ENCODE measurements around the gene ZNF512B.
A peak's percentile ranks its signal among the peaks of the same experiment; 100 is the strongest.
"Not testable (repeated sequence)": the region's sequence is repeated elsewhere in the genome, so short reads cannot be mapped to it uniquely, and the experiment has no call there.

ZNF512B gene

GRCh38 chr20:63969838-63970713, at the start of gene ZNF512B:
Gene ZNF512B (minus strand): TSS chr20:63969930. CDS start chr20:63967950, 1,980 bp downstream.
- peak in 1 of 2 experiments; percentile 42 for DNase-seq (ENCODE audit: low read depth in 2 of 2)

DNA sequence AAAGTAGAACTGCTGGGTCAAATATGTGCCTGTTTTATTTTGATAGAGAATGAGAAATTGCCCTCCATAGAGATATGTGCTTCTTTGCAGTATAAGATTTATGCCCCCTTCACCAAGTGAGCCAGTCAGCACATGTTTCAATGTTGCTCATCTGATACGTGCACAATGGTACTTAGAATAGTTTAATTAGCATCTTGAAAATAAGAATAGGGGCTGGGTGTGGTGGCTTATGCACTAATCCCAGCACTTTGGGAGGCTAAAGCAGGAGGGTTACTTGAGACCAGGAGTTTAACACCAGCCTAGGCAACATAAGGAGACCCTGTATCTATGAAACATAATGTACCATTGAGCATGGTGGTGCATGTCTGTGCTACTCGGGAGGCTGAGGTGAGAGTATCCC, 45.9 kb upstream of the ZNF512B start:
- DNase-seq (ENCODE audit: low read depth in 2 of 2): no peak

DNA sequence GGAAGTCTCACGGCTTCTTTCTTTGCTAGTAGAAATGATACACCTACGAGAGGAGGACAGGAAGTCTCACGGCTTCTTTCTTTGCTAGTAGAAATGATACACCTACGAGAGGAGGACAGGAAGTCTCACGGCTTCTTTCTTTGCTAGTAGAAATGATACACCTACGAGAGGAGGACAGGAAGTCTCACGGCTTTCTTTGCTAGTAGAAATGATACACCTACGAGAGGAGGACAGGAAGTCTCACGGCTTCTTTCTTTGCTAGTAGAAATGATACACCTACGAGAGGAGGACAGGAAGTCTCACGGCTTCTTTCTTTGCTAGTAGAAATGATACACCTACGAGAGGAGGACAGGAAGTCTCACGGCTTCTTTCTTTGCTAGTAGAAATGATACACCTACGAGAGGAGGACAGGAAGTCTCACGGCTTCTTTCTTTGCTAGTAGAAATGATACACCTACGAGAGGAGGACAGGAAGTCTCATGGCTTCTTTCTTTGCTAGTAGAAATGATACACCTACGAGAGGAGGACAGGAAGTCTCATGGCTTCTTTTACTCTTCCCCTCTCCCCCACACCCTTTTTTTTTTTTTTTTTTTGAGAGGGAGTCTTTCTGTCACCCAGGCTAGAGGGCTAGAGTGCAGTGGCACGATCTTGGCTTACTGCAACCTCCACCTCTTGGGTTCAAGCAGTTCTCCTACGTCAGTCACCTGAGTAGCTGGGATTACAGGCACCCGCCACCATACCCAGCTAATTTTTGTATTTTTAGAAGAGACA, 42.8 kb upstream of the ZNF512B start:
- DNase-seq (ENCODE audit: low read depth in 2 of 2): not testable (repeated sequence)

GRCh38 chr20:64011366-64011779, 41.6 kb upstream of the ZNF512B start:
- DNase-seq (ENCODE audit: low read depth in 2 of 2): no peak

DNA sequence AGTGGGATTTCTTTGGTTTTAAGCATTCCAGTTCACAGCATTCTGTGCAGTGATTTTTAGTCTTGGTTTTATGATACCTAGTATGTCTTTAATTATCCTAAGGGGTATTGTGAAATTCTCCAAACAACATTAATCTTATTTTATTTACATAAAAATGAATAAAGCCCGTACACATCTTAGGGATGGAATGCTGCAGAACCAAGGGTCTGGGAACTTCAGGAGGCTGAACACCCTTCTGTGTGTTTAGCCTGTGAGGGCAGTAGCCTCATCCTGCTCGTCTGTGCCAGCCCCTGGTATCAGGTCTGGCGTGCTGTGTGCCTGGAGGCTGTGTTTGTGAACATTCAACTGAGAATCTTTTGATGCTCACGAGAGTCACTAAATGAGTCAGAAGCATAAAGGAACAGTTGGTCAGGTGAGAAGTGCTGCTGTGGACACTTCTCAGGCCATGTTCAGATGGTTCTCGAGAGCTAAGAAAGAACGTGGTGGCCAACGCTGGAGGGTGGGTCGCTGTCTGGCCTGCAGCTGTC, 41.0 kb upstream of the ZNF512B start:
- peak; percentile 45 to 60 for DNase-seq (ENCODE audit: low read depth in 2 of 2)

DNA sequence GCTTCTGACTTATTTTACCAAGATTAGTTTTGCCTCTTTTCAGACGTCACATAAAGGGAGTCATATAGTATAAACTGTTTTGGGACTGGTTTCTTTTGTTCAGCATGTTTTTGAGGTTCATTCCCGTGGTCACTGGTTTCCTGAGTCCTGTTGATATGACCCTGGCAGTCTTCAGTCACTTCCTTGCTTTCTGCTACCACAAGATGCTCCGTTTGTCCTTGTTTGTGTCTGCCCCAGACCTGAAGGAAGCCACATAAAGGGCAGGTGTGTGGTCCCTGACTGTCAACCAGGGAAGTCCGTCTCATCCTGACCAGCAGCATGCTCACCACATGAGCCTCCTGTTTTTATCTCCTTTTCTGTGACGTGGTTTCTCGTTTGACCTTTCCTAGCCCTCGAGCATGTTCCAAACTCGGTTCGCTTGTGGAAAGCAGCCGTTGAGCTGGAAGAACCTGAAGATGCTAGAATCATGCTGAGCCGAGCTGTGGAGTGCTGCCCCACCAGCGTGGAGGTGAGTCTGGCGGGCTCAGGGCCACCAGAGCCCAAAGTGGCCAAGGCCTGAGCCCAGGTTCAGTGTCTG, 40.2 kb upstream of the ZNF512B start:
- no peak for DNase-seq (ENCODE audit: low read depth in 2 of 2)

- no peak for DNase-seq (ENCODE audit: low read depth in 2 of 2)
Observed at GRCh38 chr20:64006902-64007301, 37.2 kb upstream of the ZNF512B start.

GRCh38 chr20:64006490-64006889, 36.8 kb upstream of the ZNF512B start:
- no peak for DNase-seq (ENCODE audit: low read depth in 2 of 2)

DNA sequence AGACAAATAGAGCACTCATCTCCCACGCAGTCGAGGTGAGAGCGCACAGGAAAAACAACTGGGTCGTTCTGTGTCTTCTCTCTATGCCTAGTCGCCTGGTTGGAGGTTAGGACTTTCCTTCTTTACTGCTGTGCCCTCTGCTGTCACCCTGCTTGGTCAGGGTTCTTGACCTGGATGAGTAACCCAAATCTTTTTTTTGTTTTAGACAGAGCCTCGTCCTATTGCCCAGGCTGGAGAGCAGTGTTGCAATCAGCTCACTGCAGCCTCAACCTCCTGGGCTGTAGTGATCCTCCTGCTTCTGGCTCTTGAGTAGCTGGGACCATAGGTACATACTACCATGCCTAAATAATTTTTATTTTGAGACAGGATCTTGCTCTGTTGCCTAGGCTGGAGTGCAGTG, 35.7 kb upstream of the ZNF512B start:
- DNase-seq (ENCODE audit: low read depth in 2 of 2): no peak

GRCh38 chr20:64003960-64004725, 34.4 kb upstream of the ZNF512B start:
- no peak for DNase-seq (ENCODE audit: low read depth in 2 of 2)

DNA sequence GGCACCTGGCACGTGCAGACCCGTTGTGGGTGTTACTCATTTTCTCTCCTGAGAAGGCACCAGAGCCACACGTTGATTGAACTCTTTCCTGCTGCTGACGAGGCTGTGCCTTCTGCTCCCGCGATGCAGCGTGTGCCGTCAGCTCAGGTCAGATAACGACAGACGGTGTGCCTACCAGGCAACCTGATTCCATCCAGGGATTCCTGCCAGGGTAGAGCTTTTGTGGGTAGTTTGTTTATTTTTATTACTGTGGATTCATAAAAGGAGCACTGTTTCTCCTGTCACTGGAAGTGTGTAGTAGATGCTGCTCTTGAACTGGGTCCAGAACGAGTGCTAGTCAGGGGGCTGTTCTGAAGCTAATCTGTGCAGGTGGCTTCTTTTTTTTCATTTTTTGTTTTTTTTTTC, 31.9 kb upstream of the ZNF512B start:
- no peak for DNase-seq (ENCODE audit: low read depth in 2 of 2)

DNA sequence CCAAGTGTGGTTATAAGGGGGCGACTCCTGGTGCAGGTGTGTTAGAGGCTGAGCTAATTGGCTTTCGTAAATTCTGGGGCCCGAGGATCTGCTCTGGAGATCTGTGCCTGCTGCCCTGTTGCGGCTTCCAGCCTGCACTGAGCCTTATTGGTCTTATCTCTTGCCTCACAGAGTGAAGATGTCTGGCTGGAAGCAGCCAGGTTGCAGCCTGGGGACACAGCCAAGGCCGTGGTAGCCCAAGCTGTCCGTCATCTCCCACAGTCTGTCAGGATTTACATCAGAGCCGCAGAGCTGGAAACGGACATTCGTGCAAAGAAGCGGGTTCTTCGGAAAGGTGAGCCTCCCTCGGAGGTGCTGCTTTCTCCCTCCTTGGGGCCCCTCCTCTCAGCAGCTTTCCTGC, 31.2 kb upstream of the ZNF512B start:
- no peak for DNase-seq (ENCODE audit: low read depth in 2 of 2)

DNA sequence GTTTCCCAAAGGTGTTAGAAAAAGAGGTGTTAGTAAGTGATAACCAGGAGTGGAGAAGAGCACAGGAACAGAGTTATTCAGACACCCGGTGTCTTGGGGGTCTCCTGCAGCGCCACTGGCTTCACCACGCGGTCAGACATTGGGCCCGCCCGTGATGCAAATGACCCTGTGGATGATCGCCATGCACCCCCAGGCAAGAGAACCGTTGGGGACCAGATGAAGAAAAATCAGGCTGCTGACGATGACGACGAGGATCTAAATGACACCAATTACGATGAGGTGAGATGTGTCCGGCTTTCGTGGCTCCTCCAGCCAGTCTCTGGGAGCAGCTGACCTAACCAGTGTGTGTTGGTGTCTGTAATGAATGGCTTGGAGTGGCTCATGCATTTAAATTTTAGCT, 13.2 kb upstream of the ZNF512B start:
- no peak for DNase-seq (ENCODE audit: low read depth in 2 of 2)

GRCh38 chr20:63980806-63981728, 11.3 kb upstream of the ZNF512B start, which contains the start of gene PRPF6:
Gene PRPF6 (plus strand): TSS chr20:63981132. CDS start chr20:63981246, 114 bp downstream.
- peak; percentile 85 to 87 for DNase-seq (ENCODE audit: low read depth in 2 of 2)

DNA sequence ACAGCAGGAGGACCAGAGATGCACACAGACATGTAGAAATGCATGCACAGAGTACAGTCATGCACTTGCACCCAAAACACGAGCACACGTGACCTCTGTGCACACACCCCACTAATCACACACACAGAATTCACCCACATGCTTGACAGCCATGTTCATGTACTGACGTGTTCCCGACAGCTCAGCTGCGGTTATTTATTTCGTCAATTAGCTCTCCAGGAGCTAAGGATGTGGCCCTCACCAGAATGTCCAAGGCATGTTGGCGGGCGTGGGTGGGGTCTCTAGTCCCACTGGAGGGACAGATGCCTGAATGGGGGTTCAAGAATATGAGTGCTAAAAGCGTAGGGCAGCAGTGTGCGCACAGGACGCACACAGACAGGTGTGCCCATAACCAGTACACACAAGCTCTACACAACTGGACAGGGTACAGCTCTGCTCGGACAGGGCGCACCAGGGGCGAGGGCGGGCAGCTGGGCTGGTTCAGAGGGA, 10.6 kb upstream of the ZNF512B start:
- no peak for DNase-seq (ENCODE audit: low read depth in 2 of 2)

DNA sequence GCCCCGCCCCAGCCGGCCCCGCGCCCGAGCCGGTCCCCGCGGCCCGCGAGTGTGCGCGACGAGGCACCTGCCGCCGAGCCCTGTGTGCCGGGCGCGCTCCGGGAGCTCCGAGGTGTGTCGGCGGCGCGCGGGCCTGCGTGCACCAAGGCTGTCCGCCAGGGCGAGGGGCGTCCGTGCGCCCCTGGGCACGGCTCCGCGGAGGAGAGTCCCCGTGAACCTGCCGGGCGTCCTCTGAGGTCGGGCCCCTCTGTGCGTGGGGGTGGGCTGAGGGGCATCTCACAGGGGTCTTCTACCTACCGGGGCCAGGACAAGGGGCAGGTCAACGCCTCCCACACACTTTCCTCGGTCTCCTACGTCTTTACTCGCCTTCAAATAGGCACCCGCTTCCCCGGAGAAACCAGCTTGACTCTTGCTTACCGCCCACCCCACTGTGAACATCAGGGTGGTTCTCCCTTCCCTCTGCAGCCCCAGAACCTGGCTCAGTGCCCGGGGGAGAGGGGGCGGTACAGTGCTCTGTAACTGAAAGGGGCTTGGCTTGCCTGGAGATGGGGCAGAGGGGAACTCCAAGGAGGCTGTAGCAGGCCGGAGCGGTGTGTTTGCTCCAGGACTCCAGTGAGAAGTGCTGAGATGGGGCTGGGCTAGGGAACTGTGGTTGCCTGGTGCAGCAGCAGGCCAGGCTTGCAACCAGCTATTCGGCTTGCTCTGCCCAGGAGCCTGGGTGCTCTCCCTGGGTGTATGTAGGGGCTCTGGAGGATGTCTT, 10.0 kb upstream of the ZNF512B start, which contains the start of gene SAMD10:
SAMD10 (minus strand) TSS at position 86 of the 760 bp plus-strand sequence. CDS start 175 bp downstream, outside the sequence.
- DNase-seq (ENCODE audit: low read depth in 2 of 2): no peak

DNA sequence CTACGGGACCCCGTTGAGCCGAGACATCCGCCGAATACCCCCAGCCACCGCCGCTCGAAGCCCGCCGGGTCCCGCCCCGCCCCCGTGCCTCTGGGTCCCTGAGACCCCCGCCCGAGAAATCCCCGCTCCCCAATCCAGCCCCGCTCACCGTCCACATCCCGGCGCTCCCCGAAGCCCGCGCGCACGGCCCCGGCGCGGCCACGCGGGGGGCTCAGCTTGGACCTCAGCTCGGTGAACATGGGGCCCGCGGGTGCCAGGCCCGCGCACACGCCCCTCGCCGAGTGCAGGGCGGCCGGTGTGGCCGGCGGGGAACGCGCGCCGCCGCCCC, 9.5 kb upstream of the ZNF512B start:
- DNase-seq (ENCODE audit: low read depth in 2 of 2): no peak

DNA sequence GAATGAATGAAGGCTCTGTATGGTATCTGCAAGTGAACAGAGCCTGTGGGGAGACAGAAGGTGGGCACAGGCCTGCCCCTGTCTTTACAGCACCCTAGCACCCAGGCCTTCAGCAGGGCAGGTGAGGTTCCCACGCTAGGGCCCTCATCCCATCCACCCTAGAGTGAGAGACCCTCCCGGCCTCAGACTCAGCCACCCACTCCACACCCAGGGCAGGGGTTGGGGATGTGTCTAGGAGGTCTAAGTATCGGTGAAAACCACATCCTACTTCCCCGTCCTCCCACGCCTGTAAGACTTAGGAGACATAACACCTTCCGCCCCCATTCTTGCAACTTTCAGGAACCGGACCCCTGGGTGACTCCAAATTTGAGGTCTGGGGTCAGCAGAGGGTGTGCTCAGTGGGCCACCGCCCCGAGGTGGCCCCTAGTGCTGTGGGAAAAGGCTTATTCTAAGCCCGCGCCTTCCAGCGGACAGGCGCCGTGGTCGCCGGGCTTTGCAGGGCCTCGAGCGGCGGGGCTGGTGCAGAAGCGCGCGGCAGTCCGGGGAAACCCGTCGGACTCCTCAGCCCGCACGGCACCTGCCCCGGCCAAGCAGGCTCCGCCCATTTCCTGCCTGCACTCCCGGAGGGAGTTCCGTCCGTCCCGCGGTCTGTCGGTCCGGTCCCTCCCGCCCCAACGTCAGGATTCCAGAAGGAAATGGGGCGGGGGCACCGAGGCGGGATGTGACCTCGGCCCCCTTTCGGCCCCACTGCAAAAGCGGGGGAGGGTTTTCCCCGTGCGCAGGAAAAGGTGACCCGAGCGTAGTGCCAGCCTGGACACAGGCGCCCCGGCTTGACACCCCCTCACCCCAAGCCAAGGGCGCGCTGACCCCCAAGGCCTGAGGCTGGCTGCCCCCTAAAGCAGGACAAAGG, 8.8 kb upstream of the ZNF512B start:
- no peak for DNase-seq (ENCODE audit: low read depth in 2 of 2)

Data from fibroblast of skin of left quadriceps (primary cell).